ENCODE results near the gene RNF150.

The RNF150 gene

GRCh38 chr4:141133146-141133998, at the start of gene RNF150:
Gene RNF150, minus strand, starts transcription at chr4:141133469.
- TF ChIP-seq CTCF (conservative IDR thresholded peaks at IDR 0.05; ENCODE audit: low read depth, low read length), result peak; percentile 93
- peak; percentile 91 for DNase-seq (ENCODE audit: low read depth)
- H3K4me3 ChIP-seq (ENCODE audit: low read depth, low read length), result peak within 1 kb of the TSS; percentile 64

GRCh38 chr4:141180991-141181761, 47.9 kb upstream of the RNF150 start:
- no peak for TF ChIP-seq CTCF (conservative IDR thresholded peaks at IDR 0.05; ENCODE audit: low read depth, low read length)
- no peak for DNase-seq (ENCODE audit: low read depth)
- H3K4me3 ChIP-seq (ENCODE audit: low read depth, low read length), result no peak overlapping the region

DNA sequence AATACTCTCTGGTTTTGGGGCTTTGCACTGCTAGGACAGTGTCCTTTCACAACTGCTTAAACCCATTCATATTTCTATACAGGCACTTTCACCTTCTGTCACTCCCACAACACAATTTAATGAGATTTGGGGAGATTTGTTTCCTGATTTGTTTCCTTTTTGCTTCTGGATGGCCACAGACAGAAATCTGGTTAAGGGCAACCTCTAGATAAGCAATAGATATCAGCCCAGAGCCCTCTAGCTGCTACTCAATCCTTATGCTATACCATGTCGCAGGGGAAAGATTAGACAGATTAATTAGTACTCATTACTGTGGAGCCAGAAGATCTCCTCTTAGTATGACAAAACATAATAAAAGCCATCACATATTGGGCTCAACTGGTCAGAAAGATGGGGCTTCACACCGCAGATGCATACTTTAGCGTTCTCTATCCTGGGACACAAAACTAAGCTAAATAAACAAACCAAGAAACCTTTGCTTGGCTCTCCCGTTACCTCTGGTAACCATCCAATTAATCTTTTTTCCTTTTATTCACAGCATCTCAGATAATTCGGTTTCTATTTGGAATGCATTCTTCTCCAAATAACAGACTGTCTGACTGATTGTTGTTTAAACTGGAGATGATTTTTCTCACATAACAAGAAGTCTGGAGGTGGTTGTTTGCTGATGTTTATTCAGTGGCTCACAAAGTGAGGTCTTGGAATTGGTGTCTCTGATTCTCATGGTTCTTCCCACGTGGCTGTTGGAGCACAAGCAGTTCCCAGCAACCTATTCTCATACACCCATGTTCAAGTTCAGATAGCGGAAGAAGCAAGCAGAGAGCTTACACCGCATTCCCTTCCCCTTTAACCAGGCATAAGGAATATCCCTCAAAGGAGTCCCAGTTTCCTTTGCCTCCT, 46.5 kb upstream of the RNF150 start:
- DNase-seq (ENCODE audit: low read depth), result no peak
- H3K4me3 ChIP-seq (ENCODE audit: low read depth, low read length), result no peak overlapping the region
- TF ChIP-seq CTCF (conservative IDR thresholded peaks at IDR 0.05; ENCODE audit: low read depth, low read length), result no peak

GRCh38 chr4:141177171-141177570, 43.9 kb upstream of the RNF150 start:
- TF ChIP-seq CTCF (conservative IDR thresholded peaks at IDR 0.05; ENCODE audit: low read depth, low read length), result no peak
- H3K4me3 ChIP-seq (ENCODE audit: low read depth, low read length), result no peak overlapping the region
- DNase-seq (ENCODE audit: low read depth), result no peak

- no peak overlapping the region for H3K4me3 ChIP-seq (ENCODE audit: low read depth, low read length)
- no peak for TF ChIP-seq CTCF (conservative IDR thresholded peaks at IDR 0.05; ENCODE audit: low read depth, low read length)
- no peak for DNase-seq (ENCODE audit: low read depth)
Observed at GRCh38 chr4:141174457-141174856, 41.2 kb upstream of the RNF150 start.

DNA sequence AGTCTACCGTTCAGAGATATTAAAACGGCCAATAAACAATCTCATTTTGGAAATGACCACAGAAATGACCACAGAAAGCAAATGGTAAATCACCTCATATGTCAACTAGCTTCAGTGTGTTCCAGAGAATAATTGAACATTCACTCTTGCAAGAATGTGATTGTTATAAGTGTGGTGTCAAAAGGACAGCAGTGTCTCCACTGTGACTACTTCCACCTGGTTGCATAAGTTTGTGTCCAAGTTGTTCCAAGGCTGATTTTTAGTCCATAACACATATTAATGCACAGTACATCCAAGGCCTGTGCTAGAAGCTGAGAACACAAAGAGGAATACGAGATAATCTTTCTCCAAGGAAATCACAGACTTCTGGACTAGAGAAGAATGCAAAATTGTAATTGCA, 37.4 kb upstream of the RNF150 start:
- TF ChIP-seq CTCF (conservative IDR thresholded peaks at IDR 0.05; ENCODE audit: low read depth, low read length), result no peak
- DNase-seq (ENCODE audit: low read depth), result no peak
- no peak overlapping the region for H3K4me3 ChIP-seq (ENCODE audit: low read depth, low read length)

All from choroid plexus epithelial cell (primary cell).